ENCODE measurements around the gene PALS1. TPM values are rescaled to one million over a fixed set of nuclear protein-coding genes. Genes with fewer than 3 reads are reported as not detected.
A peak's percentile ranks its signal among the peaks of the same experiment; 100 is the strongest.

PALS1 gene
- total RNA-seq, 1 experiment from 2014 or later: 6.2 TPM

GRCh38 chr14:67240978-67241410 is 241 bp upstream of the PALS1 start:
- H2AFZ ChIP-seq (ENCODE audit: low read length): peak overlapping the region; percentile 97
- DNase-seq: peak; percentile 99
- no peaks in the 10 kb centered on the region for H3K27me3 ChIP-seq (ENCODE audit: low read length)
- H3K79me2 ChIP-seq (ENCODE audit: low read length): 0 out of 2 replicates have a peak, but pooled peaks cover 5% of the 10 kb centered on the region
- peak overlapping the region; percentile 84 for H3K9ac ChIP-seq (ENCODE audit: low read length)
- peak overlapping the region; percentile 79 for H3K4me3 ChIP-seq (ENCODE audit: low read length)
- H3K27ac ChIP-seq (ENCODE audit: low read length): no peak overlapping the region
- H3K9me3 ChIP-seq (ENCODE audit: low read length): no peaks in the 10 kb centered on the region
- peaks cover 19% of the 10 kb centered on the region for H4K20me1 ChIP-seq (ENCODE audit: insufficient read depth, low read depth, low read length)
- H3K9me2 ChIP-seq (replicated peaks; ENCODE audit: insufficient read depth, low read length): no peaks in the 10 kb centered on the region
- peaks cover 20% of the 10 kb centered on the region for H3K4me1 ChIP-seq (ENCODE audit: low read length)
- H3K4me2 ChIP-seq (ENCODE audit: low read depth, low read length, poor library complexity, severe bottlenecking): peak overlapping the region; percentile 87
- H3K36me3 ChIP-seq (ENCODE audit: insufficient read depth, low read length): no peaks in the 10 kb centered on the region

GRCh38 chr14:67242168-67242420 is 859 bp downstream of the PALS1 start:
- peaks cover 20% of the 10 kb centered on the region for H3K4me1 ChIP-seq (ENCODE audit: low read length)
- peaks cover 23% of the 10 kb centered on the region for H4K20me1 ChIP-seq (ENCODE audit: insufficient read depth, low read depth, low read length)
- no peaks in the 10 kb centered on the region for H3K36me3 ChIP-seq (ENCODE audit: insufficient read depth, low read length)
- H3K9me2 ChIP-seq (replicated peaks; ENCODE audit: insufficient read depth, low read length): no peaks in the 10 kb centered on the region
- no peaks in the 10 kb centered on the region for H3K27me3 ChIP-seq (ENCODE audit: low read length)
- peak overlapping the region; percentile 87 for H3K4me2 ChIP-seq (ENCODE audit: low read depth, low read length, poor library complexity, severe bottlenecking)
- no peak overlapping the region for H3K27ac ChIP-seq (ENCODE audit: low read length)
- H3K9me3 ChIP-seq (ENCODE audit: low read length): no peaks in the 10 kb centered on the region
- H3K79me2 ChIP-seq (ENCODE audit: low read length): 0 out of 2 replicates have a peak, but pooled peaks cover 7% of the 10 kb centered on the region
- peak overlapping the region; percentile 79 for H3K4me3 ChIP-seq (ENCODE audit: low read length)
- peak overlapping the region; percentile 97 for H2AFZ ChIP-seq (ENCODE audit: low read length)
- peak overlapping the region; percentile 84 for H3K9ac ChIP-seq (ENCODE audit: low read length)
- DNase-seq: peak; percentile 45

DNA sequence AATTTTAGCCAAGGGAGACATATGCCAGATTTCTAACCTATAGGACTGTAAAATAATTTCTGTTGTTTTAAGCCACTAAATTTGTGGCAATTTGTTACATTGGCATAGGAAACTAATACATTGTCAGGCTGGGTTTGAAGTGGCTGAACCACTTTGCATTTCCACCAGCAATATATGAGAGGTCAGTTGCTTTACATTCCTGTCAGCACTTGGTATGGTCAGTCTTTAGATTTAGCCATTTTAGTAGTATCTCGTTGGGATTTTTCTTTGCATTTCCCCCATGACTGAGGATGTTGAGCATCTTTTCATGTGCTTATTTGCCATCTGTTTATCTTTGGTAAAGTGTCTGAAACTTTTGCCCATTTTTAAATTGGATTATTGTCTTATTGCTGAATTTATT is 3.9 kb downstream of the PALS1 start:
- no peak for DNase-seq
- Histone ChIP-seq H3K27me3 (ENCODE audit: low read length) (no peaks in the 10 kb centered on the region), H3K9me3 (ENCODE audit: low read length) (no peaks in the 10 kb centered on the region), H3K36me3 (ENCODE audit: insufficient read depth, low read length) (no peaks in the 10 kb centered on the region), H3K4me1 (ENCODE audit: low read length) (peaks cover 17% of the 10 kb centered on the region), H3K27ac (ENCODE audit: low read length) (no peak overlapping the region), H2AFZ (ENCODE audit: low read length) (no peak overlapping the region), H4K20me1 (ENCODE audit: insufficient read depth, low read depth, low read length) (peaks cover 37% of the 10 kb centered on the region), H3K9ac (ENCODE audit: low read length) (no peak overlapping the region), H3K9me2 (replicated peaks; ENCODE audit: insufficient read depth, low read length) (no peaks in the 10 kb centered on the region), H3K4me2 (ENCODE audit: low read depth, low read length, poor library complexity, severe bottlenecking) (no peak overlapping the region), H3K4me3 (ENCODE audit: low read length) (no peak overlapping the region), H3K79me2 (ENCODE audit: low read length) (0 out of 2 replicates have a peak, but pooled peaks cover 7% of the 10 kb centered on the region)

- H3K79me2 ChIP-seq (ENCODE audit: low read length): no peaks in the 10 kb centered on the region
- H3K4me1 ChIP-seq (ENCODE audit: low read length): no peaks in the 10 kb centered on the region
These were observed 10.5 kb downstream of the PALS1 start for GRCh38 chr14:67251573-67252226.

GRCh38 chr14:67253076-67253635 is 11.9 kb downstream of the PALS1 start:
- H2AFZ ChIP-seq (ENCODE audit: low read length): no peak overlapping the region
- no peaks in the 10 kb centered on the region for H3K79me2 ChIP-seq (ENCODE audit: low read length)
- H4K20me1 ChIP-seq (ENCODE audit: insufficient read depth, low read depth, low read length): peaks cover 64% of the 10 kb centered on the region
- no peak for DNase-seq
- H3K9me2 ChIP-seq (replicated peaks; ENCODE audit: insufficient read depth, low read length): no peaks in the 10 kb centered on the region
- H3K9ac ChIP-seq (ENCODE audit: low read length): no peak overlapping the region
- H3K4me2 ChIP-seq (ENCODE audit: low read depth, low read length, poor library complexity, severe bottlenecking): no peak overlapping the region
- no peaks in the 10 kb centered on the region for H3K27me3 ChIP-seq (ENCODE audit: low read length)
- no peaks in the 10 kb centered on the region for H3K4me1 ChIP-seq (ENCODE audit: low read length)
- no peaks in the 10 kb centered on the region for H3K9me3 ChIP-seq (ENCODE audit: low read length)
- no peak overlapping the region for H3K4me3 ChIP-seq (ENCODE audit: low read length)
- no peak overlapping the region for H3K27ac ChIP-seq (ENCODE audit: low read length)
- H3K36me3 ChIP-seq (ENCODE audit: insufficient read depth, low read length): no peaks in the 10 kb centered on the region

More at GRCh38 chr14:67251573-67252226, 10.5 kb downstream of the PALS1 start:
- H3K36me3 ChIP-seq (ENCODE audit: insufficient read depth, low read length): no peaks in the 10 kb centered on the region
- H4K20me1 ChIP-seq (ENCODE audit: insufficient read depth, low read depth, low read length): peaks cover 67% of the 10 kb centered on the region
- H3K9ac ChIP-seq (ENCODE audit: low read length): no peak overlapping the region
- H3K27me3 ChIP-seq (ENCODE audit: low read length): no peaks in the 10 kb centered on the region
- H3K4me2 ChIP-seq (ENCODE audit: low read depth, low read length, poor library complexity, severe bottlenecking): no peak overlapping the region
- H3K27ac ChIP-seq (ENCODE audit: low read length): no peak overlapping the region
- no peaks in the 10 kb centered on the region for H3K9me3 ChIP-seq (ENCODE audit: low read length)
- no peak overlapping the region for H2AFZ ChIP-seq (ENCODE audit: low read length)
- DNase-seq: no peak
- no peak overlapping the region for H3K4me3 ChIP-seq (ENCODE audit: low read length)
- H3K9me2 ChIP-seq (replicated peaks; ENCODE audit: insufficient read depth, low read length): no peaks in the 10 kb centered on the region

DNA sequence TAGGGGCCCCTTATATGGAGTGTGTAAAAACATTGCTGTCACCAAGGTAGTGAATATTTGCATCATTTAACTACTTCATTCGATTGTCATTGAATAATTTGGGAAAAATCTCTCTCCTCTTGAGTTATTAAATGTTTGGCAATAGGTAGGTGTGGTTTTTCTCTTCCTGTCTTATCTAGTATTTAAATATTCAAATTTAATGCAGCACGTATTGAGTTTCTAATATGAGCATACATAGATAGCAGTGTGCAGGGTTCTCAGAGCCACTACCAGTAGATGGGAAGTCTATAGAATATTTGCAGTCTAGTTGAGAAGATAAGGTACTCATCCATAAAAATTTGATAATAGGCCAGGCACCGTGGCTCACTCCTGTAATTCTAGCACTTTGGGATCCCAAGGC is 16.7 kb downstream of the PALS1 start:
- DNase-seq: no peak
- Histone ChIP-seq H3K27me3 (ENCODE audit: low read length) (no peaks in the 10 kb centered on the region), H4K20me1 (ENCODE audit: insufficient read depth, low read depth, low read length) (peaks cover 57% of the 10 kb centered on the region), H3K79me2 (ENCODE audit: low read length) (no peaks in the 10 kb centered on the region), H3K36me3 (ENCODE audit: insufficient read depth, low read length) (no peaks in the 10 kb centered on the region), H2AFZ (ENCODE audit: low read length) (no peak overlapping the region), H3K9me2 (replicated peaks; ENCODE audit: insufficient read depth, low read length) (no peaks in the 10 kb centered on the region), H3K27ac (ENCODE audit: low read length) (no peak overlapping the region), H3K9me3 (ENCODE audit: low read length) (no peaks in the 10 kb centered on the region), H3K4me3 (ENCODE audit: low read length) (no peak overlapping the region), H3K4me1 (ENCODE audit: low read length) (peaks cover 5% of the 10 kb centered on the region), H3K4me2 (ENCODE audit: low read depth, low read length, poor library complexity, severe bottlenecking) (no peak overlapping the region), H3K9ac (ENCODE audit: low read length) (no peak overlapping the region)

GRCh38 chr14:67260965-67261364 is 19.7 kb downstream of the PALS1 start:
- Histone ChIP-seq H3K79me2 (ENCODE audit: low read length) (no peaks in the 10 kb centered on the region), H3K4me1 (ENCODE audit: low read length) (peaks cover 5% of the 10 kb centered on the region)

DNA sequence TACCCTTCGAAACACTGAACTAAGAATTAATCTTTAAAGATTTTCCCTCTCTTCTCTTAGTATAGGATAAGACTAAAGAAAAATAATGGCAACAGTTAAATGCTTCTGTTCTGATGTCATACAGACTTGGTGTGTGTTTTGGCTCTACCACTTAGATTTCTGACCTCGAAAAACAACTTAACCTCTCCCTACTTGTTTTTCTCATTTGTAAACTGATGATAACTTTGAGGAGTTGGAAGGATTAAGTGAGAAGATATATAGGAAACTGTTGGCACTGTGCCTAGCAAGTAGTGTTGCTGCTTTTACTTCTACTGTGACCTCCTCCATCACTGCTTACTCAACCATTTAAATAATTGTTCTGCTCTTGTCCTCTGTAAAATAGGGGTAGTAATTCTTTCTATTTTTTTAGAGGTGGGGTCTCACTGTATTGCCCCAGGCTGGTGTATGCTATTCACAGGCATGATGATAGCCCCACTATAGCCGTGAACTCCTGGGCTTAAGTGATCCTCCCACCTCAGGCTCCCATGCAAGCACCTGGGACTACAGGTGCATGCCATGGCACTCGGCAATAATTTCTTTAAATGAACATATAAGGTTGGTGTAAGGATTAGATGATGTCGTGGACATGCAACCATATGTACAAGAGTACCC is 22.4 kb downstream of the PALS1 start:
- no peak for DNase-seq
- H3K36me3 ChIP-seq (ENCODE audit: insufficient read depth, low read length): no peaks in the 10 kb centered on the region
- no peaks in the 10 kb centered on the region for H3K9me2 ChIP-seq (replicated peaks; ENCODE audit: insufficient read depth, low read length)
- no peaks in the 10 kb centered on the region for H3K79me2 ChIP-seq (ENCODE audit: low read length)
- H3K9me3 ChIP-seq (ENCODE audit: low read length): no peaks in the 10 kb centered on the region
- no peak overlapping the region for H2AFZ ChIP-seq (ENCODE audit: low read length)
- H4K20me1 ChIP-seq (ENCODE audit: insufficient read depth, low read depth, low read length): peaks cover 61% of the 10 kb centered on the region
- H3K4me3 ChIP-seq (ENCODE audit: low read length): no peak overlapping the region
- H3K27ac ChIP-seq (ENCODE audit: low read length): no peak overlapping the region
- peaks cover 5% of the 10 kb centered on the region for H3K4me1 ChIP-seq (ENCODE audit: low read length)
- no peaks in the 10 kb centered on the region for H3K27me3 ChIP-seq (ENCODE audit: low read length)
- no peak overlapping the region for H3K4me2 ChIP-seq (ENCODE audit: low read depth, low read length, poor library complexity, severe bottlenecking)
- no peak overlapping the region for H3K9ac ChIP-seq (ENCODE audit: low read length)

More at GRCh38 chr14:67260965-67261364, 19.7 kb downstream of the PALS1 start:
- H2AFZ ChIP-seq (ENCODE audit: low read length): no peak overlapping the region
- H3K9me2 ChIP-seq (replicated peaks; ENCODE audit: insufficient read depth, low read length): no peaks in the 10 kb centered on the region
- H3K4me3 ChIP-seq (ENCODE audit: low read length): no peak overlapping the region
- H3K9me3 ChIP-seq (ENCODE audit: low read length): no peaks in the 10 kb centered on the region
- no peak overlapping the region for H3K27ac ChIP-seq (ENCODE audit: low read length)
- H3K9ac ChIP-seq (ENCODE audit: low read length): no peak overlapping the region
- no peak overlapping the region for H3K4me2 ChIP-seq (ENCODE audit: low read depth, low read length, poor library complexity, severe bottlenecking)
- H3K36me3 ChIP-seq (ENCODE audit: insufficient read depth, low read length): no peaks in the 10 kb centered on the region
- H3K27me3 ChIP-seq (ENCODE audit: low read length): no peaks in the 10 kb centered on the region
- peaks cover 60% of the 10 kb centered on the region for H4K20me1 ChIP-seq (ENCODE audit: insufficient read depth, low read depth, low read length)
- no peak for DNase-seq
